Measurements from ENCODE around the gene FAAP20. TPM values are rescaled to one million over a fixed set of nuclear protein-coding genes. Genes with fewer than 3 reads are reported as not detected.

The FAAP20 gene
- total and polyA plus RNA-seq, 2 of the 8 experiments (the other 6 are each of a cell fraction or from before 2014, with no cell fraction given) = 58.4 to 99.8 TPM

DNA sequence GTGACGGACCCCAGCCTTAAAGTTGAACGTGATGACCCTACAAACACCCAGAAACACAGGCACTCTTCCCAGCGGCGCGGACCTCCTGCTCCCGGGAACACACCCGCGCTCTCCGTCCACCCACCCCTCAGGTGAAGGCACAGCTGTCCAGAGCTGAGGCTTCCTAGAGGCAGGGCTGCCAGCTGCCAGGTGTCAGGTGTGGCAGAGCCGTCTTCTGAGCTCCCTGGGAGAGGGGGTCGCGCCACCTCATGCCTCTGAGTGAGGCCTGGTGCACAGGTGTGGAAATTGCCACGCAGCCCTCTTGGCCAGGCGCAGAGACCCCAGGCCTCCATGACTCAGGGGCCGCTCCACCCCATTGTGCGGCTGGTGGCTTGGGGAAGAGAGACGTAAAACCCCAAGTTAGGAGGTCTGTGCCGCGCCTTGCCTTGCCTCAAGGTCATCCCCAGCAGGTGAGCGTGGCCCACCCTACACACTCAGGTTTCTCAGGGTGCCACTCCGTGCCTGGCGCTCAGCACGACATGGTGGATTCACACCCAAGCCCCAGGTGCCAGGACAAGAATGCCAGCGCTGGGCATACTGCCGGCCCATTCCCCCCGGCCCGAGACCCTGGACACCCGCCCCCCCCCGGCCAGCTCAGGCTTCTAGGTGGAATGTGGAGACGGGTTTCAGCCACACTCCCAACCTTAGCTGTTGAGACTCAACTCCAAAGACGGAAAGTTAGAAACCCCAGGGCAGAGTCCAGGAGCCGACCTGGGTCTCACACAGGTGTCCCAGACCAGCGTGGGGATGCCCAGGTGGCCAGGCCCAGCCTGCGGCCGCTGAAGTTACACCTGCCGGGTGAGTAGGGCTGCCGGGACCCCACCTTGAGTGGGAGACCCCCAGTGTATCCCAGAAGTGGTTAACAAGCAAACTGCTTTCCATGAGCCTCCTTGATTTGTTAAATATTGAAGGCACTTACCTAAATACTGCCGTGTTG, 8.4 kb downstream of the FAAP20 start (continued):
- TF ChIP-seq, protein P1, sequence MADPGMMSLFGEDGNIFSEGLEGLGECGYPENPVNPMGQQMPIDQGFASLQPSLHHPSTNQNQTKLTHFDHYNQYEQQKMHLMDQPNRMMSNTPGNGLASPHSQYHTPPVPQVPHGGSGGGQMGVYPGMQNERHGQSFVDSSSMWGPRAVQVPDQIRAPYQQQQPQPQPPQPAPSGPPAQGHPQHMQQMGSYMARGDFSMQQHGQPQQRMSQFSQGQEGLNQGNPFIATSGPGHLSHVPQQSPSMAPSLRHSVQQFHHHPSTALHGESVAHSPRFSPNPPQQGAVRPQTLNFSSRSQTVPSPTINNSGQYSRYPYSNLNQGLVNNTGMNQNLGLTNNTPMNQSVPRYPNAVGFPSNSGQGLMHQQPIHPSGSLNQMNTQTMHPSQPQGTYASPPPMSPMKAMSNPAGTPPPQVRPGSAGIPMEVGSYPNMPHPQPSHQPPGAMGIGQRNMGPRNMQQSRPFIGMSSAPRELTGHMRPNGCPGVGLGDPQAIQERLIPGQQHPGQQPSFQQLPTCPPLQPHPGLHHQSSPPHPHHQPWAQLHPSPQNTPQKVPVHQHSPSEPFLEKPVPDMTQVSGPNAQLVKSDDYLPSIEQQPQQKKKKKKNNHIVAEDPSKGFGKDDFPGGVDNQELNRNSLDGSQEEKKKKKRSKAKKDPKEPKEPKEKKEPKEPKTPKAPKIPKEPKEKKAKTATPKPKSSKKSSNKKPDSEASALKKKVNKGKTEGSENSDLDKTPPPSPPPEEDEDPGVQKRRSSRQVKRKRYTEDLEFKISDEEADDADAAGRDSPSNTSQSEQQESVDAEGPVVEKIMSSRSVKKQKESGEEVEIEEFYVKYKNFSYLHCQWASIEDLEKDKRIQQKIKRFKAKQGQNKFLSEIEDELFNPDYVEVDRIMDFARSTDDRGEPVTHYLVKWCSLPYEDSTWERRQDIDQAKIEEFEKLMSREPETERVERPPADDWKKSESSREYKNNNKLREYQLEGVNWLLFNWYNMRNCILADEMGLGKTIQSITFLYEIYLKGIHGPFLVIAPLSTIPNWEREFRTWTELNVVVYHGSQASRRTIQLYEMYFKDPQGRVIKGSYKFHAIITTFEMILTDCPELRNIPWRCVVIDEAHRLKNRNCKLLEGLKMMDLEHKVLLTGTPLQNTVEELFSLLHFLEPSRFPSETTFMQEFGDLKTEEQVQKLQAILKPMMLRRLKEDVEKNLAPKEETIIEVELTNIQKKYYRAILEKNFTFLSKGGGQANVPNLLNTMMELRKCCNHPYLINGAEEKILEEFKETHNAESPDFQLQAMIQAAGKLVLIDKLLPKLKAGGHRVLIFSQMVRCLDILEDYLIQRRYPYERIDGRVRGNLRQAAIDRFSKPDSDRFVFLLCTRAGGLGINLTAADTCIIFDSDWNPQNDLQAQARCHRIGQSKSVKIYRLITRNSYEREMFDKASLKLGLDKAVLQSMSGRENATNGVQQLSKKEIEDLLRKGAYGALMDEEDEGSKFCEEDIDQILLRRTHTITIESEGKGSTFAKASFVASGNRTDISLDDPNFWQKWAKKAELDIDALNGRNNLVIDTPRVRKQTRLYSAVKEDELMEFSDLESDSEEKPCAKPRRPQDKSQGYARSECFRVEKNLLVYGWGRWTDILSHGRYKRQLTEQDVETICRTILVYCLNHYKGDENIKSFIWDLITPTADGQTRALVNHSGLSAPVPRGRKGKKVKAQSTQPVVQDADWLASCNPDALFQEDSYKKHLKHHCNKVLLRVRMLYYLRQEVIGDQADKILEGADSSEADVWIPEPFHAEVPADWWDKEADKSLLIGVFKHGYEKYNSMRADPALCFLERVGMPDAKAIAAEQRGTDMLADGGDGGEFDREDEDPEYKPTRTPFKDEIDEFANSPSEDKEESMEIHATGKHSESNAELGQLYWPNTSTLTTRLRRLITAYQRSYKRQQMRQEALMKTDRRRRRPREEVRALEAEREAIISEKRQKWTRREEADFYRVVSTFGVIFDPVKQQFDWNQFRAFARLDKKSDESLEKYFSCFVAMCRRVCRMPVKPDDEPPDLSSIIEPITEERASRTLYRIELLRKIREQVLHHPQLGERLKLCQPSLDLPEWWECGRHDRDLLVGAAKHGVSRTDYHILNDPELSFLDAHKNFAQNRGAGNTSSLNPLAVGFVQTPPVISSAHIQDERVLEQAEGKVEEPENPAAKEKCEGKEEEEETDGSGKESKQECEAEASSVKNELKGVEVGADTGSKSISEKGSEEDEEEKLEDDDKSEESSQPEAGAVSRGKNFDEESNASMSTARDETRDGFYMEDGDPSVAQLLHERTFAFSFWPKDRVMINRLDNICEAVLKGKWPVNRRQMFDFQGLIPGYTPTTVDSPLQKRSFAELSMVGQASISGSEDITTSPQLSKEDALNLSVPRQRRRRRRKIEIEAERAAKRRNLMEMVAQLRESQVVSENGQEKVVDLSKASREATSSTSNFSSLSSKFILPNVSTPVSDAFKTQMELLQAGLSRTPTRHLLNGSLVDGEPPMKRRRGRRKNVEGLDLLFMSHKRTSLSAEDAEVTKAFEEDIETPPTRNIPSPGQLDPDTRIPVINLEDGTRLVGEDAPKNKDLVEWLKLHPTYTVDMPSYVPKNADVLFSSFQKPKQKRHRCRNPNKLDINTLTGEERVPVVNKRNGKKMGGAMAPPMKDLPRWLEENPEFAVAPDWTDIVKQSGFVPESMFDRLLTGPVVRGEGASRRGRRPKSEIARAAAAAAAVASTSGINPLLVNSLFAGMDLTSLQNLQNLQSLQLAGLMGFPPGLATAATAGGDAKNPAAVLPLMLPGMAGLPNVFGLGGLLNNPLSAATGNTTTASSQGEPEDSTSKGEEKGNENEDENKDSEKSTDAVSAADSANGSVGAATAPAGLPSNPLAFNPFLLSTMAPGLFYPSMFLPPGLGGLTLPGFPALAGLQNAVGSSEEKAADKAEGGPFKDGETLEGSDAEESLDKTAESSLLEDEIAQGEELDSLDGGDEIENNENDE (IDR thresholded peaks at IDR 0.05; ENCODE audit: insufficient replicate concordance, low read length) = no peak
- TF ChIP-seq EZH2 (IDR thresholded peaks at IDR 0.05; ENCODE audit: low read depth, low read length, severe bottlenecking) (no peak), CEBPB (IDR thresholded peaks at IDR 0.05; ENCODE audit: low read depth, low read length) (no peak), POU5F1 (IDR thresholded peaks at IDR 0.05; ENCODE audit: low read depth, low read length) (no peak), CHD1 (IDR thresholded peaks at IDR 0.05; ENCODE audit: low read depth, low read length) (no peak), GABPA (IDR thresholded peaks at IDR 0.05; ENCODE audit: borderline replicate concordance, insufficient read depth, low read length) (no peak), SAP30 (IDR thresholded peaks at IDR 0.05; ENCODE audit: insufficient read depth, insufficient replicate concordance, low read length) (no peak), CBX5 (IDR thresholded peaks at IDR 0.05; ENCODE audit: low read depth, low read length) (no peak)

All from H1 (cell line).